Esophagus squamous epithelium (tissue), 5 donors: Measurements from ENCODE around the gene SYT9. TPM values are rescaled to one million over a fixed set of nuclear protein-coding genes. Genes with fewer than 3 reads are reported as not detected.

Source experiments
- DNase-seq: peaks from one replicate; lab custom pipeline; 2025; lab: John Stamatoyannopoulos, UW
- H3K27ac ChIP-seq, 4 donors: fragments of 200-600 bp; sonication (generic); one replicate each; pipeline ENCODE4 v1.5.1; 2016 to 2019; ENCODE audit warnings: mild to moderate bottlenecking in 1 of 4
- H3K27me3 ChIP-seq, 4 donors: fragments of 200-600 bp; sonication (generic); 1 replicate in 3 of 4; 2 replicates in 1 of 4; pipeline versions ENCODE4 v1.5.1 to v1.6.0; 2017 to 2021; ENCODE audit warnings: antibody characterized with exemption in 1 of 4
- H3K36me3 ChIP-seq, 3 donors: fragments of 200-600 bp; sonication (generic); one replicate each; pipeline ENCODE4 v1.5.1; 2016 to 2019
- H3K4me1 ChIP-seq, 3 donors: fragments of 200-600 bp; sonication (generic); one replicate each; pipeline ENCODE4 v1.5.1; 2017 to 2019
- H3K4me3 ChIP-seq, 4 donors: fragments of 200-600 bp; sonication (generic); 1 replicate in 3 of 4; 2 replicates in 1 of 4; pipeline ENCODE4 v1.5.1; 2016 to 2019; ENCODE audit warnings: mild to moderate bottlenecking in 2 of 4, moderate library complexity in 1 of 4
- H3K9me3 ChIP-seq, 3 donors: fragments of 200-600 bp; sonication (generic); one replicate each; pipeline ENCODE4 v1.5.1; 2016 to 2019
- POLR2A ChIP-seq, 4 donors: fragments of 450-650 bp; IDR thresholded peaks; one replicate each; pipeline ENCODE4 v1.6.1; 2017; ENCODE audit warnings: antibody characterized with exemption in 4 of 4, mild to moderate bottlenecking in 4 of 4, moderate library complexity in 3 of 4
- WGBS, 2 donors: methylation state at CpG; one replicate each; pipeline ENCODE4 v1.1.5; 2018; 5-methylcytosine and 5-hydroxymethylcytosine counted together
- intact Hi-C: fragments of 100-400 bp; cut with DNase I; formaldehyde crosslinking; loops from one replicate; pipeline ENCODE4 v1.15.0; 2022
- total RNA-seq, 4 donors: library from RNA; depleted of rRNA; stranded (reverse); fragments of >200 nt; gene quantifications; one replicate each; pipeline ENCODE4 v1.1.0, GENCODE V29; 2016
- TF ChIP-seq, protein P1 (sequence below), 6 experiments: fragments of 450-650 bp in 4 of 6; fragments of 200-600 bp in 2 of 6; sonication (generic) in 2 of 6; IDR thresholded peaks; one replicate each; pipeline ENCODE4 v1.5.1; 2016 to 2019; ENCODE audit warnings: antibody characterized with exemption in 6 of 6, mild to moderate bottlenecking in 4 of 6, moderate library complexity in 4 of 6
- donor health status: DM: yes; HTN: yes; CAD: no.

Gene SYT9
- total RNA-seq, 4 donors from 2014 or later, result 0.19 TPM; not detected in 3

DNA sequence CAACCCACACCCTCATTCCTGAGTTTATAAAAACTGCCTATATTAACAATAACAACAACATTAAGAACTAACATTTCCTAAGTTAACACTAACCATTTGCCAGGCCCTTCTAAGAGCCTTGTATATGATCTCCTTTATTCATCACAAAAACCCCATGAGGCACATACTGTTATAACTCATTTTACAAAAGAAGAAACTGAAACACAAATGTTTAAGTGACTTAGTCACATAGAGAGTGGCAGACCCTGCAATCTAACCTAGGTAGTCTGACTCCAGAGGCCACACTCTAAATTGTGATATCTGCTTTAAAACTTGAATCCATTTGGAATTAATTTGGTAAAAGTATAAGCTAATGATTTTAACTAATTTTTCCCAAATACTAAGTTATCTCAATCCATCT lies 116.1 kb downstream of the SYT9 start:
- no peaks in the 10 kb centered on the region for H3K27me3 ChIP-seq
- H3K27ac ChIP-seq, result no peak overlapping the region
- H3K4me1 ChIP-seq, result no peaks in the 10 kb centered on the region
- DNase-seq, result no peak
- H3K36me3 ChIP-seq, result no peaks in the 10 kb centered on the region
- no peak for TF ChIP-seq POLR2A (IDR thresholded peaks at IDR 0.05)
- TF ChIP-seq, protein P1, sequence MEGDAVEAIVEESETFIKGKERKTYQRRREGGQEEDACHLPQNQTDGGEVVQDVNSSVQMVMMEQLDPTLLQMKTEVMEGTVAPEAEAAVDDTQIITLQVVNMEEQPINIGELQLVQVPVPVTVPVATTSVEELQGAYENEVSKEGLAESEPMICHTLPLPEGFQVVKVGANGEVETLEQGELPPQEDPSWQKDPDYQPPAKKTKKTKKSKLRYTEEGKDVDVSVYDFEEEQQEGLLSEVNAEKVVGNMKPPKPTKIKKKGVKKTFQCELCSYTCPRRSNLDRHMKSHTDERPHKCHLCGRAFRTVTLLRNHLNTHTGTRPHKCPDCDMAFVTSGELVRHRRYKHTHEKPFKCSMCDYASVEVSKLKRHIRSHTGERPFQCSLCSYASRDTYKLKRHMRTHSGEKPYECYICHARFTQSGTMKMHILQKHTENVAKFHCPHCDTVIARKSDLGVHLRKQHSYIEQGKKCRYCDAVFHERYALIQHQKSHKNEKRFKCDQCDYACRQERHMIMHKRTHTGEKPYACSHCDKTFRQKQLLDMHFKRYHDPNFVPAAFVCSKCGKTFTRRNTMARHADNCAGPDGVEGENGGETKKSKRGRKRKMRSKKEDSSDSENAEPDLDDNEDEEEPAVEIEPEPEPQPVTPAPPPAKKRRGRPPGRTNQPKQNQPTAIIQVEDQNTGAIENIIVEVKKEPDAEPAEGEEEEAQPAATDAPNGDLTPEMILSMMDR (IDR thresholded peaks at IDR 0.05), result no peak
- intact Hi-C loops, result no loop called here
- H3K9me3 ChIP-seq, result peaks cover 0 to 5% (median 0%) of the 10 kb centered on the region in 3 donors
- no peak overlapping the region for H3K4me3 ChIP-seq

DNA sequence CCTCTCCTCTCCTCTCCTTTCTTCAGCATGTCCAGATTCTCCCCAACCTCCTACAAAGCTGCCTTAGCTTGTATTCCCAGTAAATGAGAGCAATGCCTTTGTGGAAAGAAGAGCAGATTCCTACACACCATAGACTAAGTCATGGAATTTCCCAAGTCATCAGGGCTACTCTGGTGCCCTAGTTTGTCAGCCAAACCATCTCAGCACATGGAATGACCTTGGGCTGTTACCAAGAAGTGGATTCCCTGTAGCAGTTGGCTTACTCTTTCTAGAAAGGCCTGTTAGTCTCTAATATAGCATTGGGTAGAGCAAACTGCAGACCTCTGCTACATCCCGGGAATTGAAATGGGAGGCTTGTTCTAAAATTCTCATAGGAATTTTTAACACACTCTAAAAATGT lies 124.7 kb downstream of the SYT9 start:
- 78 to 100% methylated on average over 1 of the region's 1 CpG for WGBS, 2 donors
- intact Hi-C loops, result no loop called here

DNA sequence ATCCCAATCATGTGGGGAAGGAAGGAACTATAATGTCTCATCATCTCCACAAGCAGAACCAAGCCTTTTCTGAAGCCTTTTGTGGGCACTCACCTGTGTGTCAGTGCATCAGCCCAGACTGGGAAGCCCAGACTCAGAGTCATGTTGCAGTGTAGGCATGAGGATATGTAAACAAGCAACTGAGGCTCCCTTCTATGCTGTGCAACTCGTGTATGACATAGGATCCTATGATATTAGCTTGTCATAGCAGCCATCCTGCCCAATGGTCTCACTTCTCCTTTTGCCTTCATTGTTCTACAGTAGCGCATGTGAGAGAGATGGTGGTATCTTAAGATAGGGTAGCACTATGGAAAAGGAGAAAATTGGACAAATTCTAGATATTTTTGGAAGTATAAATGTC lies 130.2 kb downstream of the SYT9 start:
- no peak for TF ChIP-seq POLR2A (IDR thresholded peaks at IDR 0.05)
- TF ChIP-seq, protein P1 (IDR thresholded peaks at IDR 0.05), result no peak
- no peaks in the 10 kb centered on the region for H3K4me1 ChIP-seq
- H3K27me3 ChIP-seq, result no peaks in the 10 kb centered on the region
- DNase-seq, result no peak
- H3K36me3 ChIP-seq, result no peaks in the 10 kb centered on the region
- intact Hi-C loops, result no loop called here
- H3K9me3 ChIP-seq, result no peaks in the 10 kb centered on the region
- 50 to 60% methylated on average over 2 of the region's 2 CpGs for WGBS, 2 donors
- H3K4me3 ChIP-seq, result no peak overlapping the region
- H3K27ac ChIP-seq, result no peak overlapping the region

More for the DNA sequence above, 124.7 kb downstream of the SYT9 start:
- no peak for TF ChIP-seq POLR2A (IDR thresholded peaks at IDR 0.05)
- TF ChIP-seq, protein P1 (IDR thresholded peaks at IDR 0.05), result no peak
- DNase-seq, result no peak
- Histone ChIP-seq H3K36me3 (no peaks in the 10 kb centered on the region), H3K9me3 (peaks cover 0 to 5% (median 0%) of the 10 kb centered on the region in 3 donors), H3K4me3 (no peak overlapping the region), H3K27ac (no peak overlapping the region), H3K4me1 (no peaks in the 10 kb centered on the region), H3K27me3 (no peaks in the 10 kb centered on the region)

DNA sequence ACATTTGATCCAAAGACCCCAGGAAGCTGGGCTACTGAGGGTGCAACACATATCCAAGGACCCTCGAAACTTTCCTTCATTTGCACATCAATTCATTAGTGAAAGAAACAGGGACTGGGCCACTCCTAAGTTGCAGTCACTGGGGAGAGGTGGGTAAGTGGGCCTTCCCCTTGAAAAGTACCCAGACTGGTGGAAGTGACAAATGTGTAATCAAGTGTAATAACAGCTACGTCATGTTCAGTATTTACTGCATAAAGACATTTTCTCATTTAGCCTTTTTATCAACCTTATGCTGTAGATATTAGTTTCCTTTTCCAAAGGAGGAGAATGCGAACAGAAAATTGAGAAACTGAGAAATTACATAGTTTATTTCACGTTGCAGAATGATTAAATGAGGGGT lies 131.7 kb downstream of the SYT9 start:
- Histone ChIP-seq H3K27ac (no peak overlapping the region), H3K36me3 (no peaks in the 10 kb centered on the region), H3K27me3 (no peaks in the 10 kb centered on the region), H3K4me3 (no peak overlapping the region), H3K4me1 (no peaks in the 10 kb centered on the region), H3K9me3 (no peaks in the 10 kb centered on the region)
- TF ChIP-seq, protein P1 (IDR thresholded peaks at IDR 0.05), result no peak
- no peak for TF ChIP-seq POLR2A (IDR thresholded peaks at IDR 0.05)
- no peak for DNase-seq
- intact Hi-C loops, result no loop called here
- 60 to 63% methylated on average over 4 of the region's 4 CpGs for WGBS, 2 donors

DNA sequence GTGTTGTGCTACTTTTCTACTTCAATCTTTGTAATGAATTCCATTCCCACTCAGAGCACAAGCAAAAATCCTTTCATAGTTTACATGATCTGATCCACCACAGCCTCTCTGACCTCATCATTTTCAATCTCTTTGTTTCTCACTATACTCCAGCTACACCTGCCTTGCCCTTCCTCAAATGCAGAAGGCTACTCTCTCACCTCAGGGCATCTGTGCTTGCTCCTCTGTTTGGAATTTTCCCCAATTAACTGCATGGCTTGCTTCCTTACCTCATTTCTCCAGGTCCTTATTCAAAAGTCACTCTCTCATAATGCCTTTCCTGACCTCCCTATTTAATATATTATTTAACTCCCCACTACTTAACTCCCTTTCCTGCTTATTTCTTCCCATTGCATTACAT lies 133.0 kb downstream of the SYT9 start:
- Histone ChIP-seq H3K27ac (no peak overlapping the region), H3K27me3 (no peaks in the 10 kb centered on the region), H3K4me1 (no peaks in the 10 kb centered on the region), H3K4me3 (no peak overlapping the region), H3K9me3 (no peaks in the 10 kb centered on the region), H3K36me3 (no peaks in the 10 kb centered on the region)
- TF ChIP-seq POLR2A (IDR thresholded peaks at IDR 0.05), result no peak
- TF ChIP-seq, protein P1 (IDR thresholded peaks at IDR 0.05), result no peak
- intact Hi-C loops, result no loop called here
- DNase-seq, result no peak
